Colonic mucosa (tissue), 4 donors: ENCODE results near the gene TMEM45A. TPM values are rescaled to one million over a fixed set of nuclear protein-coding genes. Genes with fewer than 3 reads are reported as not detected.

Experiments used
- DNase-seq: peaks from one replicate; pipeline ENCODE4 v3.0.0-alpha.2; 2020
- H3K27ac ChIP-seq: fragments of 200-600 bp; one replicate; pipeline ENCODE4 v1.8.0; 2021
- H3K27me3 ChIP-seq: fragments of 200-600 bp; one replicate; pipeline ENCODE4 v1.8.0; 2021
- H3K36me3 ChIP-seq: fragments of 200-600 bp; one replicate; pipeline ENCODE4 v1.8.0; 2021
- H3K4me1 ChIP-seq: fragments of 200-600 bp; one replicate; pipeline ENCODE4 v1.8.0; 2021; ENCODE audit warnings: mild to moderate bottlenecking
- H3K4me3 ChIP-seq: fragments of 200-600 bp; one replicate; pipeline ENCODE4 v1.8.0; 2021
- H3K9ac ChIP-seq, 2 donors: one replicate each; pipeline ENCODE4 v1.7.0; 2013; ENCODE audit warnings: control low read depth in 2 of 2, low read depth in 2 of 2, low read length in 2 of 2
- H3K9me3 ChIP-seq: fragments of 200-600 bp; one replicate; pipeline ENCODE4 v1.8.0; 2021
- intact Hi-C: fragments of 100-400 bp; cut with DNase I; formaldehyde crosslinking; loops from one replicate; pipeline ENCODE4 v1.14.1; 2022
- total RNA-seq, 2 donors: library from RNA; stranded (reverse); fragmentation: NEBNext Ultra II Directional in 1 of 2; extraction: Animal tissue kit (Norgen Biotek cat#: 25700) in 1 of 2; gene quantifications; one replicate each; pipeline ENCODE4 v1.2.1, GENCODE V29; 2021
- TF ChIP-seq, protein P1 (sequence below): fragments of 200-600 bp; IDR thresholded peaks from one replicate; pipeline ENCODE4 v1.8.0; 2022; ENCODE audit warnings: antibody characterized with exemption, mild to moderate bottlenecking
- donor health status: healthy.
- donor health status: DM: no; HTN: no; CAD: no.
- donor health status: DM: no; HTN: no; CAD: no.

The TMEM45A gene
- total RNA-seq, 2 donors from 2014 or later = 2.9 to 4.0 TPM

DNA sequence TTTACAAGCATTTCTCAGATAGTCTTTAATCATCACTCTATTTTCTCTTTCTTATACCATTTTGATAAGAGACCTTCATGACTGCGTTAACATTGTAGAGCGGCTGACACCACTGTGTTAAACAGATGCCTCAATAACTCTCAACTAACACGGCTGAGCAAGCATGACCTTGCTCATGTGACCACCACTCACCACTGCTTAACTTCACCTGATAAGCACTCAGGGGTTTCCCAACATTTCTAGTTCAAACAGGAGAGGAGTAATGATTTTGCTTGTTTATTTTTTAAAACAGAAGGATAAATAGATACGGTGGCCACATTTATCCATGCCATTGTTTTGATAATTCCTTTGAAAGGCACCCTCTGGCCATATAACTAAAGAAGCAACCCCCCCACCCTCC, 37.7 kb upstream of the TMEM45A start:
- no peaks in the 10 kb centered on the region for H3K36me3 ChIP-seq
- TF ChIP-seq, protein P1, sequence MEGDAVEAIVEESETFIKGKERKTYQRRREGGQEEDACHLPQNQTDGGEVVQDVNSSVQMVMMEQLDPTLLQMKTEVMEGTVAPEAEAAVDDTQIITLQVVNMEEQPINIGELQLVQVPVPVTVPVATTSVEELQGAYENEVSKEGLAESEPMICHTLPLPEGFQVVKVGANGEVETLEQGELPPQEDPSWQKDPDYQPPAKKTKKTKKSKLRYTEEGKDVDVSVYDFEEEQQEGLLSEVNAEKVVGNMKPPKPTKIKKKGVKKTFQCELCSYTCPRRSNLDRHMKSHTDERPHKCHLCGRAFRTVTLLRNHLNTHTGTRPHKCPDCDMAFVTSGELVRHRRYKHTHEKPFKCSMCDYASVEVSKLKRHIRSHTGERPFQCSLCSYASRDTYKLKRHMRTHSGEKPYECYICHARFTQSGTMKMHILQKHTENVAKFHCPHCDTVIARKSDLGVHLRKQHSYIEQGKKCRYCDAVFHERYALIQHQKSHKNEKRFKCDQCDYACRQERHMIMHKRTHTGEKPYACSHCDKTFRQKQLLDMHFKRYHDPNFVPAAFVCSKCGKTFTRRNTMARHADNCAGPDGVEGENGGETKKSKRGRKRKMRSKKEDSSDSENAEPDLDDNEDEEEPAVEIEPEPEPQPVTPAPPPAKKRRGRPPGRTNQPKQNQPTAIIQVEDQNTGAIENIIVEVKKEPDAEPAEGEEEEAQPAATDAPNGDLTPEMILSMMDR = no peak
- no peak overlapping the region for H3K9ac ChIP-seq
- H3K27ac ChIP-seq = no peak overlapping the region
- intact Hi-C loops = no loop called here
- H3K4me1 ChIP-seq = no peaks in the 10 kb centered on the region
- no peaks in the 10 kb centered on the region for H3K27me3 ChIP-seq
- DNase-seq = no peak
- H3K9me3 ChIP-seq = no peaks in the 10 kb centered on the region
- no peak overlapping the region for H3K4me3 ChIP-seq

DNA sequence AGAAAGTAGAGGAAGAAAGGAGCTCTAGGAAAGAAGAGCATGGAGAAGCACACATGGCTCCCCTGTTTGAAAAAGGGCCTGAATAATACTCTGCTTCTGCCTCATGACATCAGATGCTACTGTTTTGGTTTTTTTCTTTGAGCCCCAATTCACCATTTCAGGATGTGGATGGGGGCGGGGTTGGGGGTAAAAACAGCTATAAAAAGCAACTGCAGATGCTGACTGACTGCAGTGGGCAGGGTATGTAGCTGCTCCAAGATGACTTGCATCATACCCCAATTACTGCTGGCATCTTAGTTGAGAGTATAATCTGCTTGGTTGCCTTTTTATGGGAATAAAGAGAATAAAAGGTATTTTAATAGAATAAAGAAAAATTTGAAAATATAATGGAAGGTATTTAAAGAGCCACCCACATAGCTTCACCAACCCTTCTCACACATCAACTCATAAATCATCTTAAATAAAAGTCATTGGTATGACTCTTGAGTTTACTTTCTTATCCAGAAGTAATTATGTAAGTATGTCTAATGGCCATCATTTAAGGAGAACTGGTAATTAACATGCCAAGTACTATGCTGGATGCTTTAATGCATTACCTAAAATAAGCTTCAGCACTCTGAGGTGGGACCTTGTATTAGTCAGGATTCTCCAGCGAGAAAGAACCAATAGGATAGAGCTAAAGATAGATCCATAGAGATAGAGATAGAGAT, 36.4 kb upstream of the TMEM45A start:
- no peaks in the 10 kb centered on the region for H3K27me3 ChIP-seq
- H3K27ac ChIP-seq = no peak overlapping the region
- no peaks in the 10 kb centered on the region for H3K4me1 ChIP-seq
- H3K36me3 ChIP-seq = no peaks in the 10 kb centered on the region
- no peaks in the 10 kb centered on the region for H3K9me3 ChIP-seq
- no peak overlapping the region for H3K4me3 ChIP-seq
- H3K9ac ChIP-seq = no peak overlapping the region
- TF ChIP-seq, protein P1 = no peak
- no peak for DNase-seq
- intact Hi-C loops = no loop called here

DNA sequence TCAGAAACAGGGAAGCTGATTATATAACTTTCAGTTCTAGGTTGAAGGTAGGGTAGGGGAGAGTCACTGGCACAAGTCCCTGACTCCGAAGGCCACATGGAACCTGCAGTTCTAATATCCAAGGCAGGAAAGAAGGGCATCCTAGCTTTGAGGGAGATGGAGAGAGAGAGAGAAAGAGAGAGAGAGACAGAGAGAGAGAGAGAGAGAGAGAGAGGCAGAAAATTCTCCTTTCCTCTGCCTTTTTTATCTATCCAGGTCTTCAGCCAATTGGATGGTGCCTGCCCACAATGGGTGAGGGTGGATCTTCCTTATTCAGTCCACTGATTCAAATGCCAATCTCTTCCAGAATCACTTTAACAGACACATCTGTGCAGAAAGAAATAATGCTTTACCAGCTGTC, 35.7 kb upstream of the TMEM45A start:
- Histone ChIP-seq H3K9ac (no peak overlapping the region), H3K9me3 (no peaks in the 10 kb centered on the region), H3K27ac (no peak overlapping the region), H3K4me3 (no peak overlapping the region), H3K4me1 (no peaks in the 10 kb centered on the region), H3K27me3 (no peaks in the 10 kb centered on the region), H3K36me3 (no peaks in the 10 kb centered on the region)
- intact Hi-C loops = no loop called here
- TF ChIP-seq, protein P1 = no peak
- no peak for DNase-seq

DNA sequence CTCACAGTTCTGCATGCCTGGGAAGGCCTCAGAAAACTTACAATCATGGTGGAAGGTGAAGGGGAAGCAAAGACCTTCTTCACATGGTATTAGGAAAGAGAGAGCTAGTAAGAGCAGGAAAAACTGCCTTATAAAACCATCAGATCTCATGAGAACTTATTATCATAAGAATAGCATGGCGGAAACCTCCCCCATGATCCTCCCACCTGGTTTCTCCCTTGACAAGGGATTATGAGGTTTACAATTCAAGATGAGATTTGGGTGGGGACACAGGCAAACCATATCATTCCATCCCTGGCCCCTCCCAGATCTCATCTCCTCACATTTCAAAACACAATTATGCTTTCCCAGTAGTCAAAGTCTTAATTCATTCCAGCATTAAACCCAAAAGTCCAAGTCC, 34.6 kb upstream of the TMEM45A start:
- Histone ChIP-seq H3K27ac (no peak overlapping the region), H3K4me1 (no peaks in the 10 kb centered on the region), H3K9me3 (no peaks in the 10 kb centered on the region), H3K9ac (no peak overlapping the region), H3K36me3 (no peaks in the 10 kb centered on the region), H3K4me3 (no peak overlapping the region), H3K27me3 (no peaks in the 10 kb centered on the region)
- no peak for DNase-seq
- TF ChIP-seq, protein P1 = no peak
- intact Hi-C loops = no loop called here

DNA sequence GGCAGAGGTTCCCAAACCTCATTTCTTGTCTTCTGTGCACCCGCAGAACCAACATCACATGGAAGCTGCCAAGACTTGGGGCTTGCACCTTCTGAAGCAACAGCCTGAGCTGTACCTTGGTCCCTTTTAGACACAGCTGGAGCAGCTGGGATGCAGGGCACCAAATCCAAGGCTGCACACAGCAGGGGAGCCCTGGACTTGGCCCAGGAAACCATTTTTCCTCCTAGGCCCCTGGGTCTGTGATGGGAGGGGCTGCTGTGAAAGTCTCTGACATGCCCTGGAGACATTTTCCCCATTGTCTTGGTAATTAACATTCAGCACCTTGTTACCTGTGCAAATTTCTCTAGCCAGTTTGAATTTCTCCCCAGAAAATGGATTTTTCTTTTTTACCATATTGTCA, 33.6 kb upstream of the TMEM45A start:
- no peak for DNase-seq
- Histone ChIP-seq H3K27me3 (no peaks in the 10 kb centered on the region), H3K27ac (no peak overlapping the region), H3K9me3 (no peaks in the 10 kb centered on the region), H3K4me1 (no peaks in the 10 kb centered on the region), H3K4me3 (no peak overlapping the region), H3K9ac (no peak overlapping the region), H3K36me3 (no peaks in the 10 kb centered on the region)
- TF ChIP-seq, protein P1 = no peak
- intact Hi-C loops = no loop called here
